Calu3 (cell line): ENCODE results near the gene SLC25A21. TPM values are rescaled to one million over a fixed set of nuclear protein-coding genes. Genes with fewer than 3 reads are reported as not detected.

Source experiments
- BruUV-seq: library from RNA; stranded (reverse); fragments of 400-500 nt; replicated peaks from 2 replicates; lab custom pipeline; 2021; lab: Mats Ljungman, UMichigan
- CTCF ChIA-PET: fragments of 300-600 bp; sonication (Branson Sonifier 250); formaldehyde crosslinking; loops from one replicate; lab custom pipeline; 2022; ENCODE audit warnings: antibody characterized with exemption; lab: Charles Lee
- DNase-seq: peaks from one replicate; pipeline ENCODE4 v3.0.0; 2022
- H3K27ac Mint-ChIP-seq: one replicate; pipeline ENCODE4 v1.8.0; 2022; ENCODE audit warnings: mixed read lengths; ENCODE audit not compliant: unreplicated experiment
- H3K27me3 Mint-ChIP-seq: one replicate; pipeline ENCODE4 v1.8.0; 2022; ENCODE audit warnings: mixed read lengths; ENCODE audit not compliant: unreplicated experiment
- H3K36me3 Mint-ChIP-seq: one replicate; pipeline ENCODE4 v1.8.0; 2022; ENCODE audit warnings: mild to moderate bottlenecking, moderate library complexity, mixed read lengths; ENCODE audit not compliant: insufficient read depth, unreplicated experiment
- H3K4me1 Mint-ChIP-seq: one replicate; pipeline ENCODE4 v1.8.0; 2022; ENCODE audit warnings: mild to moderate bottlenecking, low read depth, mixed read lengths; ENCODE audit not compliant: unreplicated experiment
- H3K4me3 Mint-ChIP-seq: one replicate; pipeline ENCODE4 v1.8.0; 2022; ENCODE audit warnings: mild to moderate bottlenecking, low read depth, moderate library complexity, mixed read lengths; ENCODE audit not compliant: unreplicated experiment
- H3K9me3 Mint-ChIP-seq: one replicate; pipeline ENCODE4 v1.8.0; 2022; ENCODE audit warnings: low read depth, mixed read lengths; ENCODE audit not compliant: unreplicated experiment
- intact Hi-C: fragments of 100-400 bp; cut with micrococcal nuclease; formaldehyde crosslinking; loops from one replicate; pipeline ENCODE4 v1.10.0; 2022; ENCODE audit not compliant: unreplicated experiment
- total RNA-seq: library from RNA; stranded (reverse); gene quantifications from 2 replicates; pipeline ENCODE4 v1.2.3, GENCODE V29; 2022
- TF ChIP-seq, protein P1 (sequence below): fragments of 200-600 bp; IDR thresholded peaks from one replicate; pipeline ENCODE4 v1.8.0; 2022; ENCODE audit warnings: antibody characterized with exemption; ENCODE audit not compliant: unreplicated experiment

SLC25A21 gene
- total RNA-seq, 1 experiment from 2014 or later, result 1.4 TPM

DNA sequence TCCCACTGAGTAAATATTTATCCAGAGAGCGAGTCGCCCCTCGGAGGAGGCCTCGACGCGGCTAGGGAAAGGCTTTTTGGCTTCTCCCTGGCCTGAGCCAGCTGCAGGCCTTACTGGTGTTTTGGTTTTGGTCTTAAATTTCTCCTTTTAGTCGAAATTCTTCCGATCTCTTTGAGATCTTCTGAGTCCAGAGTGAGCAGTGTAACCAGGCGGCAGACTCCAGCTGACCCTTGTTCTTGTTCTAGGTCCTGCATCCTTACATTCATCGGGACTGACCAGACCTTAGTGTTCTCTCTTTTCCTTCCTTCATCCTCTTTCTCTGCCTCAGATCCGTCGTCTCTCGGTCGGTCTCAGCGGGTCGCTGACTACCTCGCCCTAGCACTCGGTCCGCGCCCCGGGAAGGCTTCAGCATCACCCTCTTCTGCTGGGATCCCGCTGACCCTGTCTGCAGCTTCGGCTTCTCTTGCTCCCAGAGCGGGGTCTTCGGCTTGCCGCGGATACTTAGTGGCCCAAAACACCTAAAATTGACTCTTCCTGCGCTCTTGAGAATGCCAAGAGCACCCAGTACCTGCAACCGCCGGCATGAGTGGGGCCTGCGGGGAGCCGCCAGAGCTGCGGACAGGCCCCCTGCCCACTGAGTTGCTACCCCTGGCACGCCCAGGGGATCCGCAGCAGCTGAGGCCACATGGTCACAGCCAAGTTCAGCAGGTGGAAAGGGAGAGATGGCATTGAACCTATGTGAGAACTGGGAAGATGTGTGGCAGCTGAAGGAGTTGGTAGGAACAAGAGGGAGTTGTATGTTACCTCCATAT, 513.2 kb downstream of the SLC25A21 start:
- peaks cover 27% of the 10 kb centered on the region for H3K4me1 Mint-ChIP-seq

DNA sequence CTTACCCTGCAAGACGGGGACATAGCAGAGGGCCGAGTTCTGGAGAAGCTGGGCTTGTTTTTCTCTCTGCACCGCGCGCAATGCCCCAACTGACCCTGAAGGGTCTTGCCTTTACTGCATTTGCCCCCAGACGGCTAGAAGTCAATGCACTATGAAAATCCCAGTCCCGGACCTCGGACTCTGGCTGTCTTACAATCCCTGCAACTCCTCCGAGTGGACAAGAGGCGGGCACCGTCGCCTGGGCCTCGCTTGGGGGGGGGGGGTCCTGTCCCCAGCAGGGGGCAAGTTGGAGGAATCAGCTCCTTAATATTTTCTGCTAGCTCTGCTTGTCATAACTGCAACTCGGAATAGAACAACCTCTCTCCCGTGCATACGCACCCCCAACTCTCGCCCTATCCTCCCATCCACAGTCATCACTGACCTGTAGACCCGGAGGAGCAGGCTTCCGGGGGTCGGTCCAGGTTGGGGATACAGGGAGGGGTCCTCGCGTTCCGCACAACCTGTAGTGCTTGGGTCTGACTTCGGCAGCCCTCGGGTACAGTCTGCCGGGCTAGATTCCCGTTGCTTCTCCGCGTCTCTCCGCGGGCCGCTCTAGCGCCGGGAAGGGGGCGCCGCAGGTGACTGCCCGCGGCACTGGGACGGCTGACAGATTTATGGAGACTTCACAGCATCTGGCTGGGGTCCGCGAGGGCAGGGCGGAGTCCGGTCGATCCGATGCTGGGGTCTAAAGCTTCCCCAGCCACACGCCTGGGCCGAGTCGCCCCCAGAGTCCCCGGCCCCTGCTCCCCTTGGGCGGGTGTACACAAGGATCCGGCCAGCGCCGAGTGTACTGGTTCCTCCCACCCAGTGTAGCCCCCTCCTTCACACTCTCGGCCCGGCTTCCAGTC, 514.0 kb downstream of the SLC25A21 start:
- intact Hi-C loops, result loop anchor here (5.0 kb wide), 1 partner anchor 114 kb away; no protein-coding TSS in a partner anchor
- Mint-ChIP-seq H3K27ac (no peak overlapping the region), H3K4me3 (no peak overlapping the region)

More for the DNA sequence above, 513.2 kb downstream of the SLC25A21 start:
- DNase-seq, result no peak
- Mint-ChIP-seq H3K36me3 (peaks cover 17% of the 10 kb centered on the region), H3K4me3 (no peak overlapping the region), H3K9me3 (no peaks in the 10 kb centered on the region), H3K27me3 (peaks cover 38% of the 10 kb centered on the region), H3K27ac (no peak overlapping the region)
- intact Hi-C loops, result loop anchor here (5.0 kb wide), 1 partner anchor 113 kb away; no protein-coding TSS in a partner anchor
- CTCF ChIA-PET, result no interaction called here
- BruUV-seq, result no TSS peak
- TF ChIP-seq, protein P1, sequence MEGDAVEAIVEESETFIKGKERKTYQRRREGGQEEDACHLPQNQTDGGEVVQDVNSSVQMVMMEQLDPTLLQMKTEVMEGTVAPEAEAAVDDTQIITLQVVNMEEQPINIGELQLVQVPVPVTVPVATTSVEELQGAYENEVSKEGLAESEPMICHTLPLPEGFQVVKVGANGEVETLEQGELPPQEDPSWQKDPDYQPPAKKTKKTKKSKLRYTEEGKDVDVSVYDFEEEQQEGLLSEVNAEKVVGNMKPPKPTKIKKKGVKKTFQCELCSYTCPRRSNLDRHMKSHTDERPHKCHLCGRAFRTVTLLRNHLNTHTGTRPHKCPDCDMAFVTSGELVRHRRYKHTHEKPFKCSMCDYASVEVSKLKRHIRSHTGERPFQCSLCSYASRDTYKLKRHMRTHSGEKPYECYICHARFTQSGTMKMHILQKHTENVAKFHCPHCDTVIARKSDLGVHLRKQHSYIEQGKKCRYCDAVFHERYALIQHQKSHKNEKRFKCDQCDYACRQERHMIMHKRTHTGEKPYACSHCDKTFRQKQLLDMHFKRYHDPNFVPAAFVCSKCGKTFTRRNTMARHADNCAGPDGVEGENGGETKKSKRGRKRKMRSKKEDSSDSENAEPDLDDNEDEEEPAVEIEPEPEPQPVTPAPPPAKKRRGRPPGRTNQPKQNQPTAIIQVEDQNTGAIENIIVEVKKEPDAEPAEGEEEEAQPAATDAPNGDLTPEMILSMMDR, result no peak

DNA sequence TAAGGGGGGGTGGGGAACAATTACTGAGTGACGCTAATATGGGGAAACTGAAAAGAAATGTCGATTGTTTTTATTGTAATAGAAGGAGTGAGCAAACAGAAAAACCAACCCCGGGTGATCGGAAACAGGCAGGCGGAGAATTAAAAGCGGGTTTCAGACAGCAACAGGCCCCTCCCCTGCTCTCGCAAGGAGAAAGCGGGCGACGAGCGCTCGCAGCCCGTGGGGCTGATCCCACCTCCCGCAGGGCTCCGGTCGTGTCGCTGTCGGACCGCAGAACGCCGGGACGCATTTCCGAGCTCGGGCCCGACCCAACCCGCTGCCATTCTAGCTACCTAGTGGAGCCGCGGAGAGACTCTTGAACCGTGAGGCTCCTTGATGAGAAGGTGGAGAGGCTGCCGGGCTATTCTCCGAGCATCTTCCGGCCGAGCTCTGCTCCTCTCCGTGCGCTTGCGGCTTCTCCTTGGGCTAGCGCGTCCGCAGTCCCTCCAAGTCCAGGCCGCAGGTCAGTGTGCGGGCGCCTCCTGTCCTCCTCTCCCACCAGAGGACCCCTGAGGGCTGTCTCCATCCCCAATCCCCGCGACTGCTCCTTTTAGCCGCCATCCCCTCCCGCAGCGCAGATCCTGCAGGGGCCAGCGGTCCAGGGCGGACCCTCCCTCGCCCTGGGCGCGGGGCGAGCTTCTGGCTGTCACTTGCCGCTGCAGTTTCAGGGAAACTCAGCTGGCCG, 514.8 kb downstream of the SLC25A21 start:
- intact Hi-C loops, result loop anchor here (5.0 kb wide), 1 partner anchor 115 kb away; no protein-coding TSS in a partner anchor
- H3K27ac Mint-ChIP-seq, result no peak overlapping the region
- H3K9me3 Mint-ChIP-seq, result no peaks in the 10 kb centered on the region
- peaks cover 15% of the 10 kb centered on the region for H3K36me3 Mint-ChIP-seq
- peaks cover 50% of the 10 kb centered on the region for H3K27me3 Mint-ChIP-seq
- CTCF ChIA-PET, result interaction anchor here (0.6 to 1.9 kb wide), 3 partner anchors 10 to 575 kb away, joined by 3 to 8 read pairs (median 3); no protein-coding TSS in a partner anchor
- H3K4me1 Mint-ChIP-seq, result peaks cover 27% of the 10 kb centered on the region
- BruUV-seq, result no TSS peak
- DNase-seq, result no peak
- peak overlapping the region; percentile 20 for H3K4me3 Mint-ChIP-seq
- TF ChIP-seq, protein P1, result no peak

More for the DNA sequence above, 514.0 kb downstream of the SLC25A21 start:
- Mint-ChIP-seq H3K36me3 (peaks cover 17% of the 10 kb centered on the region), H3K27me3 (peaks cover 42% of the 10 kb centered on the region), H3K4me1 (peaks cover 27% of the 10 kb centered on the region), H3K9me3 (no peaks in the 10 kb centered on the region)
- CTCF ChIA-PET, result no interaction called here
- no peak for DNase-seq
- no TSS peak for BruUV-seq
- TF ChIP-seq, protein P1, result no peak
